RCC 7860 (cell line): ENCODE measurements around the gene PLCD3.
"Not testable (repeated sequence)": the region's sequence is repeated elsewhere in the genome, so short reads cannot be mapped to it uniquely, and the experiment has no call there.

ENCODE experiments used
- DNase-seq: peaks from one replicate; pipeline ENCODE4 v3.0.0-alpha.2; 2015; ENCODE audit warnings: low spot score
- FAIRE-seq: peaks from 2 replicates; lab custom pipeline; 2012; peaks lifted over from hg19 to GRCh38; lab: Jason Lieb, UNC

The PLCD3 gene

GRCh38 chr17:45135978-45136791, 3.9 kb upstream of the PLCD3 start:
- DNase-seq (no peak), FAIRE-seq (no peak)

GRCh38 chr17:45135192-45135977, 3.1 kb upstream of the PLCD3 start, which contains the start of gene ACBD4:
Gene ACBD4, plus strand, starts transcription at chr17:45135687. Its CDS starts 458 bp downstream, at chr17:45136145.
- DNase-seq (peak; percentile 91), FAIRE-seq (peak; percentile 86)

- peak; percentile 75 for DNase-seq
- no peak for FAIRE-seq
Observed at GRCh38 chr17:45132572-45133463, 503 bp upstream of the PLCD3 start.

- DNase-seq = no peak
- no peak for FAIRE-seq
Observed at GRCh38 chr17:45131616-45132319, 547 bp downstream of the PLCD3 start.

- FAIRE-seq = no peak
- no peak for DNase-seq
Observed at GRCh38 chr17:45130681-45131615, 1.4 kb downstream of the PLCD3 start.

GRCh38 chr17:45129940-45130680, 2.2 kb downstream of the PLCD3 start:
- FAIRE-seq (no peak), DNase-seq (peak; percentile 82)

- DNase-seq = peak; percentile 58
- no peak for FAIRE-seq
Observed at GRCh38 chr17:45129426-45129939, 2.8 kb downstream of the PLCD3 start.

GRCh38 chr17:45128989-45129388, 3.3 kb downstream of the PLCD3 start:
- DNase-seq = no peak
- FAIRE-seq = no peak

GRCh38 chr17:45128331-45128730, 4.0 kb downstream of the PLCD3 start:
- FAIRE-seq = no peak
- no peak for DNase-seq

GRCh38 chr17:45127548-45128300, 4.6 kb downstream of the PLCD3 start:
- FAIRE-seq (no peak), DNase-seq (peak; percentile 41)

GRCh38 chr17:45127207-45127547, 5.1 kb downstream of the PLCD3 start:
- DNase-seq = no peak
- no peak for FAIRE-seq

GRCh38 chr17:45125509-45125908, 6.8 kb downstream of the PLCD3 start:
- FAIRE-seq = no peak

GRCh38 chr17:45124797-45125122, 7.6 kb downstream of the PLCD3 start:
- not testable (repeated sequence) for FAIRE-seq, DNase-seq

More at GRCh38 chr17:45125509-45125908, 6.8 kb downstream of the PLCD3 start:
- DNase-seq = no peak

- FAIRE-seq = peak; percentile 74
- peak; percentile 87 for DNase-seq
Observed at GRCh38 chr17:45123930-45124796, 8.2 kb downstream of the PLCD3 start.

GRCh38 chr17:45123076-45123770, 9.1 kb downstream of the PLCD3 start:
- FAIRE-seq = no peak
- DNase-seq = no peak

GRCh38 chr17:45121055-45121454, 11.3 kb downstream of the PLCD3 start:
- no peak for FAIRE-seq

More at GRCh38 chr17:45121055-45121454, 11.3 kb downstream of the PLCD3 start:
- DNase-seq = no peak
